HEK293 (cell line): ENCODE data around the gene MRPL36.

Experiments
- CTCF ChIP-seq: fragments of 450-650 bp; formaldehyde crosslinking; IDR thresholded peaks from 2 replicates; pipeline ENCODE4 v1.5.1; 2016; ENCODE audit warnings: missing biosample characterization, missing genetic modification characterization
- HOXC10 ChIP-seq: sonication (generic); formaldehyde crosslinking; IDR thresholded peaks from 2 replicates; pipeline ENCODE4 v1.8.1; 2023; ENCODE audit warnings: mild to moderate bottlenecking, missing genetic modification reagents
- OVOL3 ChIP-seq: fragments of 450-650 bp; formaldehyde crosslinking; IDR thresholded peaks from 2 replicates; pipeline ENCODE4 v1.5.1; 2016; ENCODE audit warnings: missing biosample characterization, missing genetic modification characterization
- RBAK ChIP-seq: fragments of 450-650 bp; formaldehyde crosslinking; IDR thresholded peaks from 2 replicates; pipeline ENCODE4 v1.5.1; 2016; ENCODE audit warnings: missing biosample characterization, missing genetic modification characterization
- SETDB1 ChIP-seq: IDR thresholded peaks from one replicate; pipeline ENCODE4 v1.6.1; 2017; ENCODE audit warnings: mild to moderate bottlenecking, low read length, moderate library complexity, mixed read lengths; ENCODE audit not compliant: insufficient read length
- YY2 ChIP-seq: fragments of 450-650 bp; formaldehyde crosslinking; IDR thresholded peaks from 2 replicates; pipeline ENCODE4 v1.5.1; 2016; ENCODE audit warnings: missing biosample characterization, missing genetic modification characterization
- ZBTB48 ChIP-seq: fragments of 450-650 bp; formaldehyde crosslinking; IDR thresholded peaks from 2 replicates; pipeline ENCODE4 v1.5.1; 2016; ENCODE audit warnings: missing biosample characterization, missing genetic modification characterization
- ZBTB6 ChIP-seq: fragments of 450-650 bp; formaldehyde crosslinking; IDR thresholded peaks from 2 replicates; pipeline ENCODE4 v1.5.1; 2017; ENCODE audit warnings: missing biosample characterization, missing genetic modification characterization
- ZFP37 ChIP-seq: fragments of 450-650 bp; formaldehyde crosslinking; IDR thresholded peaks from 2 replicates; pipeline ENCODE4 v1.5.1; 2016; ENCODE audit warnings: missing biosample characterization, missing genetic modification characterization
- ZFP69B ChIP-seq: fragments of 450-650 bp; formaldehyde crosslinking; IDR thresholded peaks from 2 replicates; pipeline ENCODE4 v1.5.1; 2016; ENCODE audit warnings: missing biosample characterization, missing genetic modification characterization
- ZNF121 ChIP-seq: fragments of 450-650 bp; formaldehyde crosslinking; IDR thresholded peaks from 2 replicates; pipeline ENCODE4 v1.5.1; 2016; ENCODE audit warnings: missing biosample characterization, missing genetic modification characterization
- ZNF132 ChIP-seq: fragments of 450-650 bp; formaldehyde crosslinking; IDR thresholded peaks from 2 replicates; pipeline ENCODE4 v1.5.1; 2017; ENCODE audit warnings: missing biosample characterization, missing genetic modification characterization, borderline replicate concordance
- ZNF174 ChIP-seq: fragments of 450-650 bp; formaldehyde crosslinking; IDR thresholded peaks from 2 replicates; pipeline ENCODE4 v1.5.0; 2017; ENCODE audit warnings: missing biosample characterization, mild to moderate bottlenecking, missing genetic modification characterization
- ZNF266 ChIP-seq: fragments of 450-650 bp; formaldehyde crosslinking; IDR thresholded peaks from 2 replicates; pipeline ENCODE4 v1.5.1; 2016; ENCODE audit warnings: missing biosample characterization, missing genetic modification characterization, low read depth
- ZNF302 ChIP-seq: fragments of 450-650 bp; formaldehyde crosslinking; IDR thresholded peaks from 2 replicates; pipeline ENCODE4 v1.5.1; 2016; ENCODE audit warnings: missing biosample characterization, missing genetic modification characterization, low read depth
- ZNF324 ChIP-seq: fragments of 450-650 bp; formaldehyde crosslinking; IDR thresholded peaks from 2 replicates; pipeline ENCODE4 v1.5.1; 2016; ENCODE audit warnings: missing biosample characterization, missing genetic modification characterization
- ZNF341 ChIP-seq: fragments of 450-650 bp; formaldehyde crosslinking; IDR thresholded peaks from 2 replicates; pipeline ENCODE4; 2016; ENCODE audit warnings: low read depth, missing biosample characterization, missing genetic modification characterization
- ZNF394 ChIP-seq: fragments of 450-650 bp; formaldehyde crosslinking; IDR thresholded peaks from 2 replicates; pipeline ENCODE4 v1.5.1; 2016; ENCODE audit warnings: missing biosample characterization, missing genetic modification characterization, mild to moderate bottlenecking, moderate library complexity, borderline replicate concordance
- ZNF416 ChIP-seq: fragments of 450-650 bp; formaldehyde crosslinking; IDR thresholded peaks from 2 replicates; pipeline ENCODE4 v1.5.1; 2016; ENCODE audit warnings: missing biosample characterization, missing genetic modification characterization
- ZNF426 ChIP-seq: fragments of 450-650 bp; formaldehyde crosslinking; IDR thresholded peaks from 2 replicates; pipeline ENCODE4 v1.5.1; 2017; ENCODE audit warnings: missing biosample characterization, missing genetic modification characterization, mild to moderate bottlenecking, inconsistent platforms, moderate library complexity
- ZNF473 ChIP-seq: fragments of 450-650 bp; formaldehyde crosslinking; IDR thresholded peaks from 2 replicates; pipeline ENCODE4 v1.5.1; 2017; ENCODE audit warnings: missing biosample characterization, missing genetic modification characterization
- ZNF48 ChIP-seq: fragments of 450-650 bp; formaldehyde crosslinking; IDR thresholded peaks from 2 replicates; pipeline ENCODE4 v1.5.1; 2016; ENCODE audit warnings: missing biosample characterization, missing genetic modification characterization
- ZNF501 ChIP-seq: fragments of 450-650 bp; formaldehyde crosslinking; IDR thresholded peaks from 2 replicates; pipeline ENCODE4 v1.5.1; 2016; ENCODE audit warnings: missing biosample characterization, missing genetic modification characterization
- ZNF529 ChIP-seq: fragments of 450-650 bp; formaldehyde crosslinking; IDR thresholded peaks from 2 replicates; pipeline ENCODE4 v1.5.1; 2017; ENCODE audit warnings: missing genetic modification characterization, missing biosample characterization; ENCODE audit not compliant: insufficient replicate concordance
- ZNF658 ChIP-seq: fragments of 450-650 bp; formaldehyde crosslinking; IDR thresholded peaks from 2 replicates; pipeline ENCODE4; 2016; ENCODE audit warnings: missing biosample characterization, missing genetic modification characterization
- ZNF670 ChIP-seq: fragments of 450-650 bp; formaldehyde crosslinking; IDR thresholded peaks from 2 replicates; pipeline ENCODE4 v1.5.1; 2016; ENCODE audit warnings: missing biosample characterization, missing genetic modification characterization, low read depth
- ZNF747 ChIP-seq: fragments of 450-650 bp; formaldehyde crosslinking; IDR thresholded peaks from 2 replicates; pipeline ENCODE4 v1.5.1; 2016; ENCODE audit warnings: missing biosample characterization, missing genetic modification characterization
- ZNF776 ChIP-seq: fragments of 450-650 bp; formaldehyde crosslinking; IDR thresholded peaks from 2 replicates; pipeline ENCODE4 v1.5.0; 2017; ENCODE audit warnings: missing biosample characterization, missing genetic modification characterization, borderline replicate concordance
- ZSCAN30 ChIP-seq: fragments of 450-650 bp; IDR thresholded peaks from 2 replicates; pipeline ENCODE4 v1.5.1; 2018; ENCODE audit warnings: missing biosample characterization, mild to moderate bottlenecking, missing genetic modification characterization, moderate library complexity
- TF ChIP-seq, protein P1 (sequence below): fragments of 450-650 bp; formaldehyde crosslinking; IDR thresholded peaks from 2 replicates; pipeline ENCODE4 v1.5.1; 2016; ENCODE audit warnings: missing biosample characterization, missing genetic modification characterization
- TF ChIP-seq, protein P2 (sequence below): fragments of 450-650 bp; formaldehyde crosslinking; optimal IDR thresholded peaks from 2 replicates; pipeline ENCODE3; 2016; ENCODE audit warnings: missing biosample characterization, mild to moderate bottlenecking, missing genetic modification characterization
- TF ChIP-seq, protein P3 (sequence below): fragments of 450-650 bp; formaldehyde crosslinking; IDR thresholded peaks from 2 replicates; pipeline ENCODE4 v1.5.1; 2016; ENCODE audit warnings: missing biosample characterization, missing genetic modification characterization

Gene MRPL36

DNA sequence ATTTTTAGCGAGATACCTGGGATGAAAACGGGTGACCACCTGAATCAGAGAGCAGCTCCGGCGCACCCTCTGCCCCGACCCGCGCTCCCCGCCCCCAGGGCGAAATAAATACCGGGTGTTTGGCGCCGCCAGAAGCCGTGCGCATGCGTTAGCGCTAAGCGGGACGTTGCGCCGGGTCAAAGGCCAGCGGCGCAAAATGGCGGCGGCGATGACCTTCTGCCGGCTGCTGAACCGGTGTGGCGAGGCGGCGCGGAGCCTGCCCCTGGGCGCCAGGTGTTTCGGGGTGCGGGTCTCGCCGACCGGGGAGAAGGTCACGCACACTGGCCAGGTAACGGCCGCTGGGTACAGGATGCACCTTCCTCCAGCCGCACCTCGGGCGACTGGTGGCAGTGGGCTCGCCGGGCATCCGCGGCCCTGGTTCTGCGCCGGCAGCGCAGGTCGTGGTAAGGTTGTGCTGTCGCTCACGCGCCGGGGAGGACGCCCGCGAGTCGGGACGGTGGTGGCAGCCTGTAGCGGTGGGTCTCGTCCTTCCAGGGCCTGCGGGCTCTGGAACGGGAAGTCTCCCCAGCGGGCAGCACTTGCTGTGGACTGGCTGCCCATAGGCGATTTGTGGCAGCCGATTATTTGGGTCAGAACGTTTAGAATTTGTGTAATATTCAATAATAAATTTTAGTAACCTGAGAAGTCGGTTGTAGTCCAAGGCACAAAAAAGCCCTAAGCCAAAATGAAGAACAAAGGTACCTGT lies 1.8 kb upstream of the MRPL36 start, which contains the start of gene NDUFS6 (continued):
- TF ChIP-seq ZBTB6 (tag by site-specific recombination) (no peak), ZNF529 (tag by site-specific recombination) (no peak), ZNF174 (no peak), ZNF341 (tag by site-specific recombination) (no peak), ZNF266 (tag by site-specific recombination) (no peak), HOXC10 (CRISPR knock-in tag) (0 out of 2 replicates have a peak, but pooled peaks have one; percentile 86), ZNF121 (tag by site-specific recombination) (no peak), ZNF394 (tag by site-specific recombination) (no peak), ZNF302 (tag by site-specific recombination) (no peak), ZNF48 (no peak), ZNF416 (tag by site-specific recombination) (no peak), YY2 (tag by site-specific recombination) (peak; percentile 98), ZNF426 (tag by site-specific recombination) (no peak), ZNF670 (tag by site-specific recombination) (no peak), CTCF (peak; percentile 82), ZSCAN30 (tag by site-specific recombination) (no peak), ZNF473 (tag by site-specific recombination) (no peak), ZNF776 (no peak), OVOL3 (tag by site-specific recombination) (peak; percentile 17; the same call in 1 of the 2 replicates), ZNF658 (tag by site-specific recombination) (no peak), ZNF132 (tag by site-specific recombination) (no peak), ZNF747 (tag by site-specific recombination) (no peak), ZNF501 (no peak), ZFP37 (tag by site-specific recombination) (no peak), ZBTB48 (tag by site-specific recombination) (peak; percentile 38; the same call in 1 of the 2 replicates), RBAK (tag by site-specific recombination) (no peak), ZFP69B (tag by site-specific recombination) (peak; percentile 19; the same call in 1 of the 2 replicates), SETDB1 (no peak), ZNF324 (tag by site-specific recombination) (peak; percentile 84)
- TF ChIP-seq, protein P1, sequence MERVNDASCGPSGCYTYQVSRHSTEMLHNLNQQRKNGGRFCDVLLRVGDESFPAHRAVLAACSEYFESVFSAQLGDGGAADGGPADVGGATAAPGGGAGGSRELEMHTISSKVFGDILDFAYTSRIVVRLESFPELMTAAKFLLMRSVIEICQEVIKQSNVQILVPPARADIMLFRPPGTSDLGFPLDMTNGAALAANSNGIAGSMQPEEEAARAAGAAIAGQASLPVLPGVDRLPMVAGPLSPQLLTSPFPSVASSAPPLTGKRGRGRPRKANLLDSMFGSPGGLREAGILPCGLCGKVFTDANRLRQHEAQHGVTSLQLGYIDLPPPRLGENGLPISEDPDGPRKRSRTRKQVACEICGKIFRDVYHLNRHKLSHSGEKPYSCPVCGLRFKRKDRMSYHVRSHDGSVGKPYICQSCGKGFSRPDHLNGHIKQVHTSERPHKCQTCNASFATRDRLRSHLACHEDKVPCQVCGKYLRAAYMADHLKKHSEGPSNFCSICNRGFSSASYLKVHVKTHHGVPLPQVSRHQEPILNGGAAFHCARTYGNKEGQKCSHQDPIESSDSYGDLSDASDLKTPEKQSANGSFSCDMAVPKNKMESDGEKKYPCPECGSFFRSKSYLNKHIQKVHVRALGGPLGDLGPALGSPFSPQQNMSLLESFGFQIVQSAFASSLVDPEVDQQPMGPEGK (tag by site-specific recombination), result peak; percentile 94
- TF ChIP-seq, protein P2, sequence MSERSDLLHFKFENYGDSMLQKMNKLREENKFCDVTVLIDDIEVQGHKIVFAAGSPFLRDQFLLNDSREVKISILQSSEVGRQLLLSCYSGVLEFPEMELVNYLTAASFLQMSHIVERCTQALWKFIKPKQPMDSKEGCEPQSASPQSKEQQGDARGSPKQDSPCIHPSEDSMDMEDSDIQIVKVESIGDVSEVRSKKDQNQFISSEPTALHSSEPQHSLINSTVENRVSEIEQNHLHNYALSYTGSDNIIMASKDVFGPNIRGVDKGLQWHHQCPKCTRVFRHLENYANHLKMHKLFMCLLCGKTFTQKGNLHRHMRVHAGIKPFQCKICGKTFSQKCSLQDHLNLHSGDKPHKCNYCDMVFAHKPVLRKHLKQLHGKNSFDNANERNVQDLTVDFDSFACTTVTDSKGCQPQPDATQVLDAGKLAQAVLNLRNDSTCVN (tag by site-specific recombination), result peak; percentile 99
- TF ChIP-seq, protein P3, sequence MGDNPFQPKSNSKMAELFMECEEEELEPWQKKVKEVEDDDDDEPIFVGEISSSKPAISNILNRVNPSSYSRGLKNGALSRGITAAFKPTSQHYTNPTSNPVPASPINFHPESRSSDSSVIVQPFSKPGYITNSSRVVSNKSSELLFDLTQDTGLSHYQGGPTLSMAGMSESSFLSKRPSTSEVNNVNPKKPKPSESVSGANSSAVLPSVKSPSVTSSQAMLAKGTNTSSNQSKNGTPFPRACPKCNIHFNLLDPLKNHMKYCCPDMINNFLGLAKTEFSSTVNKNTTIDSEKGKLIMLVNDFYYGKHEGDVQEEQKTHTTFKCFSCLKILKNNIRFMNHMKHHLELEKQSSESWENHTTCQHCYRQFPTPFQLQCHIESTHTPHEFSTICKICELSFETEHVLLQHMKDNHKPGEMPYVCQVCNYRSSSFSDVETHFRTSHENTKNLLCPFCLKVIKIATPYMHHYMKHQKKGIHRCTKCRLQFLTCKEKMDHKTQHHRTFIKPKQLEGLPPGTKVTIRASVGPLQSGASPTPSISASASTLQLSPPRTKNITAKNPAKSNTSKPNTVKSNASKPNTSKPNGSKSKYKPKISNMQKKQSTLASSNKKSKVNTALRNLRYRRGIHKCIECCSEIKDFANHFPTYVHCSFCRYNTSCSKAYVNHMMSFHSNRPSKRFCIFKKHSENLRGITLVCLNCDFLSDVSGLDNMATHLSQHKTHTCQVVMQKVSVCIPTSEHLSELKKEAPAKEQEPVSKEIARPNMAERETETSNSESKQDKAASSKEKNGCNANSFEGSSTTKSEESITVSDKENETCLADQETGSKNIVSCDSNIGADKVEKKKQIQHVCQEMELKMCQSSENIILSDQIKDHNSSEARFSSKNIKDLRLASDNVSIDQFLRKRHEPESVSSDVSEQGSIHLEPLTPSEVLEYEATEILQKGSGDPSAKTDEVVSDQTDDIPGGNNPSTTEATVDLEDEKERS (tag by site-specific recombination), result no peak
